Loucy (cell line): ENCODE measurements around the gene ERCC1.

Experiments used
- H2AFZ ChIP-seq: fragments of 200-600 bp; sonication (generic); 2 replicates; pipeline ENCODE4 v1.6.0; 2016; ENCODE audit warnings: antibody characterized with exemption, mild to moderate bottlenecking, low read length, moderate library complexity
- H3F3A ChIP-seq: fragments of 200-600 bp; 2 replicates; pipeline ENCODE4 v1.6.0; 2016; ENCODE audit warnings: antibody characterized with exemption, low read depth, mild to moderate bottlenecking
- H3K27me3 ChIP-seq: fragments of 200-600 bp; sonication (generic); 2 replicates; pipeline ENCODE4 v1.6.1; 2014; ENCODE audit warnings: low read length, mild to moderate bottlenecking; ENCODE audit not compliant: insufficient read depth, poor library complexity, severe bottlenecking
- H3K36me3 ChIP-seq: fragments of 200-600 bp; sonication (generic); 2 replicates; pipeline ENCODE4 v1.6.1; 2016; ENCODE audit warnings: low read length; ENCODE audit not compliant: insufficient read depth
- H3K4me1 ChIP-seq: fragments of 200-600 bp; sonication (generic); 2 replicates; pipeline ENCODE4 v1.5.1; 2014; ENCODE audit warnings: low read length, mild to moderate bottlenecking; ENCODE audit not compliant: insufficient read depth, poor library complexity, severe bottlenecking
- H3K4me2 ChIP-seq: fragments of 200-600 bp; sonication (generic); 2 replicates; pipeline ENCODE4 v1.6.0; 2014; ENCODE audit warnings: antibody characterized with exemption, low read length, low read depth, mild to moderate bottlenecking; ENCODE audit not compliant: poor library complexity, severe bottlenecking
- H3K4me3 ChIP-seq: fragments of 200-600 bp; sonication (generic); 2 replicates; pipeline ENCODE4 v1.5.1; 2014; ENCODE audit warnings: low read length, mild to moderate bottlenecking, mixed read lengths; ENCODE audit not compliant: poor library complexity, severe bottlenecking
- H3K79me2 ChIP-seq: fragments of 200-600 bp; sonication (generic); 2 replicates; pipeline ENCODE4 v1.6.1; 2014; ENCODE audit warnings: low read length; ENCODE audit not compliant: insufficient read depth
- H3K9ac ChIP-seq: fragments of 200-600 bp; sonication (generic); 2 replicates; pipeline ENCODE4 v1.6.0; 2014; ENCODE audit warnings: mild to moderate bottlenecking, low read depth, low read length, moderate library complexity; ENCODE audit not compliant: poor library complexity, severe bottlenecking
- H3K9me2 ChIP-seq: fragments of 200-600 bp; sonication (generic); replicated peaks from 2 replicates; pipeline ENCODE4 v1.6.1; 2016; ENCODE audit warnings: low read depth, low read length, mixed read lengths
- H3K9me3 ChIP-seq: fragments of 200-600 bp; sonication (generic); 2 replicates; pipeline ENCODE4 v1.6.1; 2014; ENCODE audit warnings: mild to moderate bottlenecking, antibody characterized with exemption, low read length, low read depth; ENCODE audit not compliant: insufficient read depth
- H4K20me1 ChIP-seq: fragments of 200-600 bp; sonication (generic); 2 replicates; pipeline ENCODE4 v1.6.0; 2014; ENCODE audit warnings: antibody characterized with exemption, low read length, mild to moderate bottlenecking; ENCODE audit not compliant: insufficient read depth, poor library complexity, severe bottlenecking
- CTCF ChIP-seq: fragments of 200-600 bp; sonication (generic); conservative IDR thresholded peaks from 2 replicates; pipeline ENCODE4 v1.5.1; 2014; ENCODE audit warnings: mild to moderate bottlenecking, antibody characterized with exemption, low read length
- EZH2phosphoT487 ChIP-seq: fragments of 200-600 bp; IDR thresholded peaks from 2 replicates; pipeline ENCODE4 v1.6.1; 2018; ENCODE audit warnings: antibody characterized with exemption, mild to moderate bottlenecking, moderate library complexity, borderline replicate concordance

Gene ERCC1

GRCh38 chr19:45385392-45386221 is 38.1 kb downstream of the ERCC1 start:
- H3K4me3 ChIP-seq, result no peak overlapping the region
- no peaks in the 10 kb centered on the region for H3K36me3 ChIP-seq
- no peaks in the 10 kb centered on the region for H3K4me1 ChIP-seq
- no peaks in the 10 kb centered on the region for H3F3A ChIP-seq
- no peak overlapping the region for H2AFZ ChIP-seq
- H4K20me1 ChIP-seq, result no peaks in the 10 kb centered on the region
- no peak for TF ChIP-seq EZH2phosphoT487
- no peak for TF ChIP-seq CTCF
- H3K27me3 ChIP-seq, result no peaks in the 10 kb centered on the region
- H3K4me2 ChIP-seq, result no peak overlapping the region
- no peaks in the 10 kb centered on the region for H3K79me2 ChIP-seq
- no peaks in the 10 kb centered on the region for H3K9me3 ChIP-seq
- no peaks in the 10 kb centered on the region for H3K9me2 ChIP-seq
- H3K9ac ChIP-seq, result no peak overlapping the region

- no peaks in the 10 kb centered on the region for H4K20me1 ChIP-seq
- TF ChIP-seq EZH2phosphoT487 (no peak), CTCF (no peak)
- H3K36me3 ChIP-seq, result no peaks in the 10 kb centered on the region
- no peaks in the 10 kb centered on the region for H3K9me2 ChIP-seq
- H3K27me3 ChIP-seq, result no peaks in the 10 kb centered on the region
- no peak overlapping the region for H3K4me2 ChIP-seq
- H3K4me1 ChIP-seq, result no peaks in the 10 kb centered on the region
- H3K9me3 ChIP-seq, result no peaks in the 10 kb centered on the region
- H3K9ac ChIP-seq, result no peak overlapping the region
- no peaks in the 10 kb centered on the region for H3K79me2 ChIP-seq
- no peak overlapping the region for H2AFZ ChIP-seq
- H3F3A ChIP-seq, result no peaks in the 10 kb centered on the region
- no peak overlapping the region for H3K4me3 ChIP-seq
These were observed 41.3 kb downstream of the ERCC1 start for GRCh38 chr19:45382426-45382825.

- Histone ChIP-seq H2AFZ (no peak overlapping the region), H3K9me3 (no peaks in the 10 kb centered on the region), H3K4me2 (no peak overlapping the region), H3K4me1 (no peaks in the 10 kb centered on the region), H4K20me1 (no peaks in the 10 kb centered on the region), H3K9ac (no peak overlapping the region), H3K36me3 (no peaks in the 10 kb centered on the region), H3K79me2 (no peaks in the 10 kb centered on the region), H3K9me2 (no peaks in the 10 kb centered on the region), H3K4me3 (no peak overlapping the region), H3F3A (no peaks in the 10 kb centered on the region), H3K27me3 (no peaks in the 10 kb centered on the region)
- no peak for TF ChIP-seq EZH2phosphoT487
- TF ChIP-seq CTCF, result no peak
These were observed 43.6 kb downstream of the ERCC1 start for GRCh38 chr19:45380107-45380506.
